Liver (tissue), 9 donors: ENCODE measurements around the gene ZNF333. TPM values are rescaled to one million over a fixed set of nuclear protein-coding genes. Genes with fewer than 3 reads are reported as not detected.

ENCODE experiments used
- DNase-seq: peaks from one replicate; pipeline ENCODE4 v3.0.0-alpha.2; 2017; ENCODE audit warnings: low spot score
- H3K27ac ChIP-seq, 2 donors: one replicate each; pipeline ENCODE4 v1.7.0; 2013; ENCODE audit warnings: inconsistent platforms in 2 of 2, low read length in 2 of 2, control low read depth in 1 of 2, low read depth in 1 of 2, mild to moderate bottlenecking in 1 of 2
- H3K27me3 ChIP-seq, 4 donors: one replicate each; pipeline versions ENCODE4 v1.6.1 to v1.7.0; 2013; ENCODE audit warnings: low read length in 3 of 4, inconsistent platforms in 1 of 4, mild to moderate bottlenecking in 1 of 4, moderate library complexity in 1 of 4; ENCODE audit not compliant: control insufficient read depth in 4 of 4, insufficient read depth in 4 of 4
- H3K36me3 ChIP-seq, 4 donors: one replicate each; pipeline versions ENCODE4 v1.6.1 to v1.7.0; 2013; ENCODE audit warnings: low read length in 3 of 4, mild to moderate bottlenecking in 3 of 4, low read depth in 1 of 4, moderate library complexity in 1 of 4; ENCODE audit not compliant: control insufficient read depth in 4 of 4, insufficient read depth in 3 of 4
- H3K4me1 ChIP-seq, 4 donors: one replicate each; pipeline versions ENCODE4 v1.6.1 to v1.7.0; 2013; ENCODE audit warnings: low read length in 3 of 4, mild to moderate bottlenecking in 3 of 4, moderate library complexity in 1 of 4; ENCODE audit not compliant: control insufficient read depth in 4 of 4, insufficient read depth in 4 of 4
- H3K4me3 ChIP-seq, 3 donors: one replicate each; pipeline versions ENCODE4 v1.6.1 to v1.7.0; 2013; ENCODE audit warnings: low read length in 3 of 3, control low read depth in 1 of 3, low read depth in 1 of 3, mild to moderate bottlenecking in 1 of 3
- H3K9ac ChIP-seq, 2 donors: one replicate each; pipeline ENCODE4 v1.7.0; 2013; ENCODE audit warnings: low read length in 2 of 2, mild to moderate bottlenecking in 2 of 2, moderate library complexity in 2 of 2, control low read depth in 1 of 2, low read depth in 1 of 2
- H3K9me3 ChIP-seq, 4 donors: one replicate each; pipeline versions ENCODE4 v1.6.1 to v1.7.0; 2013; ENCODE audit warnings: low read length in 3 of 4; ENCODE audit not compliant: control insufficient read depth in 4 of 4
- EGR1 ChIP-seq, 2 donors: IDR thresholded peaks; 2 replicates each; pipeline ENCODE4 v1.6.1; 2016 to 2018; ENCODE audit warnings: antibody characterized with exemption in 2 of 2, low read depth in 2 of 2
- FOXA1 ChIP-seq: IDR thresholded peaks from 2 replicates; pipeline ENCODE4 v1.6.1; 2016; ENCODE audit warnings: antibody characterized with exemption
- FOXA2 ChIP-seq: IDR thresholded peaks from 2 replicates; pipeline ENCODE4 v1.6.1; 2016; ENCODE audit warnings: antibody characterized with exemption
- GABPA ChIP-seq, 2 donors: IDR thresholded peaks in 1 of 2; conservative IDR thresholded peaks in 1 of 2; 2 replicates each; pipeline ENCODE4 v1.6.1; 2016; ENCODE audit warnings: antibody characterized with exemption in 2 of 2, mild to moderate bottlenecking in 1 of 2, moderate library complexity in 1 of 2
- HNF4A ChIP-seq, 2 donors: conservative IDR thresholded peaks; 2 replicates each; pipeline ENCODE4 v1.6.1; 2016; ENCODE audit warnings: antibody characterized with exemption in 2 of 2, mild to moderate bottlenecking in 2 of 2
- HNF4G ChIP-seq: IDR thresholded peaks from 2 replicates; pipeline ENCODE4 v1.6.1; 2016; ENCODE audit warnings: antibody characterized with exemption
- JUND ChIP-seq, 2 donors: IDR thresholded peaks; 2 replicates each; pipeline ENCODE4 v1.6.1; 2016; ENCODE audit warnings: antibody characterized with exemption in 2 of 2
- NR2F2 ChIP-seq: IDR thresholded peaks from 2 replicates; pipeline ENCODE4 v1.6.1; 2016; ENCODE audit warnings: antibody characterized with exemption
- RAD21 ChIP-seq, 2 donors: IDR thresholded peaks; 2 replicates each; pipeline ENCODE4 v1.6.1; 2016; ENCODE audit warnings: antibody characterized with exemption in 2 of 2, mild to moderate bottlenecking in 2 of 2
- SP1 ChIP-seq: IDR thresholded peaks from 2 replicates; pipeline ENCODE4 v1.6.1; 2018; ENCODE audit warnings: antibody characterized with exemption, mild to moderate bottlenecking
- TAF1 ChIP-seq: conservative IDR thresholded peaks from 2 replicates; pipeline ENCODE4 v1.6.1; 2016; ENCODE audit warnings: antibody characterized with exemption, mild to moderate bottlenecking
- YY1 ChIP-seq: IDR thresholded peaks from 2 replicates; pipeline ENCODE4 v1.6.1; 2016; ENCODE audit warnings: antibody characterized with exemption, mild to moderate bottlenecking
- WGBS: extraction: QIAGEN DNeasy Blood & Tissue Kit; methylation state at CpG from one replicate; pipeline ENCODE4 v1.1.7; 2013; 5-methylcytosine and 5-hydroxymethylcytosine counted together
- polyA plus RNA-seq, 2 donors: library from polyadenylated mRNA; stranded (reverse) in 1 of 2; unstranded in 1 of 2; fragments of 200-250 nt in 1 of 2; fragments of >200 nt in 1 of 2; fragmentation: Nextera tagmentation in 1 of 2; extraction: Ambion mirVana in 1 of 2; gene quantifications; one replicate each; pipeline versions ENCODE4 v1.2.1 to v1.2.3, GENCODE V29; 2013 to 2015
- total RNA-seq, 2 donors: library from RNA; depleted of rRNA; stranded (reverse); fragments of >200 nt; gene quantifications; one replicate each; pipeline ENCODE4 v1.2.3, GENCODE V29; 2014
- TF ChIP-seq, protein P1 (sequence below): IDR thresholded peaks from 2 replicates; pipeline ENCODE4 v1.6.1; 2016; ENCODE audit warnings: antibody characterized with exemption
- TF ChIP-seq, protein P2 (sequence below): IDR thresholded peaks from 2 replicates; pipeline ENCODE4 v1.6.1; 2016; ENCODE audit warnings: antibody characterized with exemption
- TF ChIP-seq, protein P3 (sequence below): IDR thresholded peaks from 2 replicates; pipeline ENCODE4 v1.6.1; 2016; ENCODE audit warnings: antibody characterized with exemption, mild to moderate bottlenecking
- TF ChIP-seq, protein P4 (sequence below): fragments of 150-350 bp; IDR thresholded peaks from 2 replicates; pipeline ENCODE4 v1.5.1; 2017; ENCODE audit warnings: improper control_type of control experiment, low read depth, low read length; ENCODE audit not compliant: missing input control
- donor health status: healthy.
- donor health status: healthy.
- donor health status: healthy.
- donor health status: healthy.
- donor health status: healthy.

ZNF333 gene
- total and polyA plus RNA-seq, 4 donors, result 1.7 to 11.2 (median 3.6) TPM

DNA sequence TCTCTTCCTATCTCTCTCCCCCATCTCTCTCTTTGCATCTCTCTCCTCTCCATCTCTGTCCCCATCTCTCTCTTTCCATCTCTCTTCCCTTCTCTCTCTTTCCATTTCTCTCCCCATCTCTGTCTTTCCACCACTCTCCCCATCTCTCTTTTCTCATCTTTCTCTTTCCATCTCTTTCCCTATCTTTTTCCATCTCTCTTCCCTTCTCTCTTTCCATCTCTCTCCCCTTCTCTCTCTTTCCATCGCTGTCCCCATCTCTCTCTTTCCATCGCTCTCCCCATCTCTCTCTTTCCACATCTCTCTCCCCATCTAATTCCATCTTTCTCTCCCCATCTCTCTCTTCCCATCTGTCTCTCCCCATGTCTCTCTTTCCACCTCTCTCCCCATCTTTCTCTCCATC lies 39.7 kb upstream of the ZNF333 start:
- no peak overlapping the region for H3K4me3 ChIP-seq
- no peaks in the 10 kb centered on the region for H3K9me3 ChIP-seq
- H3K27ac ChIP-seq, result no peak overlapping the region
- H3K4me1 ChIP-seq, result no peaks in the 10 kb centered on the region
- WGBS, result 57% methylated on average over 2 of the region's 2 CpGs
- no peak overlapping the region for H3K9ac ChIP-seq
- H3K36me3 ChIP-seq, result no peaks in the 10 kb centered on the region
- peaks cover 0 to 8% (median 0%) of the 10 kb centered on the region in 4 donors for H3K27me3 ChIP-seq
- TF ChIP-seq HNF4G (no peak), SP1 (no peak), EGR1 (IDR thresholded peaks at IDR 0.05; ENCODE audit: low read depth in 2 of 2) (no peak), JUND (IDR thresholded peaks at IDR 0.05) (no peak), FOXA2 (no peak), HNF4A (conservative IDR thresholded peaks at IDR 0.05) (no peak), FOXA1 (no peak), RAD21 (IDR thresholded peaks at IDR 0.05) (no peak), GABPA (IDR thresholded peaks at IDR 0.05 in 1 of 2, conservative IDR thresholded peaks at IDR 0.05 in 1 of 2) (no peak), TAF1 (no peak), YY1 (no peak), NR2F2 (no peak)
- TF ChIP-seq, protein P1, sequence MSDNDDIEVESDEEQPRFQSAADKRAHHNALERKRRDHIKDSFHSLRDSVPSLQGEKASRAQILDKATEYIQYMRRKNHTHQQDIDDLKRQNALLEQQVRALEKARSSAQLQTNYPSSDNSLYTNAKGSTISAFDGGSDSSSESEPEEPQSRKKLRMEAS, result no peak
- TF ChIP-seq, protein P2, sequence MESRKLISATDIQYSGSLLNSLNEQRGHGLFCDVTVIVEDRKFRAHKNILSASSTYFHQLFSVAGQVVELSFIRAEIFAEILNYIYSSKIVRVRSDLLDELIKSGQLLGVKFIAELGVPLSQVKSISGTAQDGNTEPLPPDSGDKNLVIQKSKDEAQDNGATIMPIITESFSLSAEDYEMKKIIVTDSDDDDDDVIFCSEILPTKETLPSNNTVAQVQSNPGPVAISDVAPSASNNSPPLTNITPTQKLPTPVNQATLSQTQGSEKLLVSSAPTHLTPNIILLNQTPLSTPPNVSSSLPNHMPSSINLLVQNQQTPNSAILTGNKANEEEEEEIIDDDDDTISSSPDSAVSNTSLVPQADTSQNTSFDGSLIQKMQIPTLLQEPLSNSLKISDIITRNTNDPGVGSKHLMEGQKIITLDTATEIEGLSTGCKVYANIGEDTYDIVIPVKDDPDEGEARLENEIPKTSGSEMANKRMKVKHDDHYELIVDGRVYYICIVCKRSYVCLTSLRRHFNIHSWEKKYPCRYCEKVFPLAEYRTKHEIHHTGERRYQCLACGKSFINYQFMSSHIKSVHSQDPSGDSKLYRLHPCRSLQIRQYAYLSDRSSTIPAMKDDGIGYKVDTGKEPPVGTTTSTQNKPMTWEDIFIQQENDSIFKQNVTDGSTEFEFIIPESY, result no peak
- TF ChIP-seq, protein P3, sequence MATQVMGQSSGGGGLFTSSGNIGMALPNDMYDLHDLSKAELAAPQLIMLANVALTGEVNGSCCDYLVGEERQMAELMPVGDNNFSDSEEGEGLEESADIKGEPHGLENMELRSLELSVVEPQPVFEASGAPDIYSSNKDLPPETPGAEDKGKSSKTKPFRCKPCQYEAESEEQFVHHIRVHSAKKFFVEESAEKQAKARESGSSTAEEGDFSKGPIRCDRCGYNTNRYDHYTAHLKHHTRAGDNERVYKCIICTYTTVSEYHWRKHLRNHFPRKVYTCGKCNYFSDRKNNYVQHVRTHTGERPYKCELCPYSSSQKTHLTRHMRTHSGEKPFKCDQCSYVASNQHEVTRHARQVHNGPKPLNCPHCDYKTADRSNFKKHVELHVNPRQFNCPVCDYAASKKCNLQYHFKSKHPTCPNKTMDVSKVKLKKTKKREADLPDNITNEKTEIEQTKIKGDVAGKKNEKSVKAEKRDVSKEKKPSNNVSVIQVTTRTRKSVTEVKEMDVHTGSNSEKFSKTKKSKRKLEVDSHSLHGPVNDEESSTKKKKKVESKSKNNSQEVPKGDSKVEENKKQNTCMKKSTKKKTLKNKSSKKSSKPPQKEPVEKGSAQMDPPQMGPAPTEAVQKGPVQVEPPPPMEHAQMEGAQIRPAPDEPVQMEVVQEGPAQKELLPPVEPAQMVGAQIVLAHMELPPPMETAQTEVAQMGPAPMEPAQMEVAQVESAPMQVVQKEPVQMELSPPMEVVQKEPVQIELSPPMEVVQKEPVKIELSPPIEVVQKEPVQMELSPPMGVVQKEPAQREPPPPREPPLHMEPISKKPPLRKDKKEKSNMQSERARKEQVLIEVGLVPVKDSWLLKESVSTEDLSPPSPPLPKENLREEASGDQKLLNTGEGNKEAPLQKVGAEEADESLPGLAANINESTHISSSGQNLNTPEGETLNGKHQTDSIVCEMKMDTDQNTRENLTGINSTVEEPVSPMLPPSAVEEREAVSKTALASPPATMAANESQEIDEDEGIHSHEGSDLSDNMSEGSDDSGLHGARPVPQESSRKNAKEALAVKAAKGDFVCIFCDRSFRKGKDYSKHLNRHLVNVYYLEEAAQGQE, result no peak
- TF ChIP-seq, protein P4, sequence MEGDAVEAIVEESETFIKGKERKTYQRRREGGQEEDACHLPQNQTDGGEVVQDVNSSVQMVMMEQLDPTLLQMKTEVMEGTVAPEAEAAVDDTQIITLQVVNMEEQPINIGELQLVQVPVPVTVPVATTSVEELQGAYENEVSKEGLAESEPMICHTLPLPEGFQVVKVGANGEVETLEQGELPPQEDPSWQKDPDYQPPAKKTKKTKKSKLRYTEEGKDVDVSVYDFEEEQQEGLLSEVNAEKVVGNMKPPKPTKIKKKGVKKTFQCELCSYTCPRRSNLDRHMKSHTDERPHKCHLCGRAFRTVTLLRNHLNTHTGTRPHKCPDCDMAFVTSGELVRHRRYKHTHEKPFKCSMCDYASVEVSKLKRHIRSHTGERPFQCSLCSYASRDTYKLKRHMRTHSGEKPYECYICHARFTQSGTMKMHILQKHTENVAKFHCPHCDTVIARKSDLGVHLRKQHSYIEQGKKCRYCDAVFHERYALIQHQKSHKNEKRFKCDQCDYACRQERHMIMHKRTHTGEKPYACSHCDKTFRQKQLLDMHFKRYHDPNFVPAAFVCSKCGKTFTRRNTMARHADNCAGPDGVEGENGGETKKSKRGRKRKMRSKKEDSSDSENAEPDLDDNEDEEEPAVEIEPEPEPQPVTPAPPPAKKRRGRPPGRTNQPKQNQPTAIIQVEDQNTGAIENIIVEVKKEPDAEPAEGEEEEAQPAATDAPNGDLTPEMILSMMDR, result no peak
- no peak for DNase-seq
